RWPE2 (cell line): Measurements from ENCODE around the gene DYNLL1.

ENCODE experiments used
- ATAC-seq: fragments of 200-7000 bp; cut with Tn5 transposase; 3 replicates; pipeline ENCODE4 v1.9.1; 2021; ENCODE audit warnings: low read depth
- DNase-seq: peaks from one replicate; pipeline ENCODE4 v3.0.0-alpha.2; 2020; ENCODE audit warnings: low spot score
- H3K27ac ChIP-seq: fragments of 450-650 bp; 2 replicates; pipeline ENCODE4 v1.5.1; 2017; ENCODE audit warnings: mild to moderate bottlenecking; ENCODE audit not compliant: poor library complexity, severe bottlenecking
- H3K27me3 ChIP-seq: fragments of 250-450 bp; sonication (Bioruptor Pico); 2 replicates; pipeline ENCODE4 v1.5.1; 2021; ENCODE audit warnings: mild to moderate bottlenecking, moderate library complexity; ENCODE audit not compliant: insufficient read depth, poor library complexity, severe bottlenecking
- H3K36me3 ChIP-seq: fragments of 250-450 bp; sonication (Bioruptor Pico); 2 replicates; pipeline ENCODE4 v1.5.1; 2020; ENCODE audit warnings: low read depth, mild to moderate bottlenecking, moderate library complexity
- H3K4me1 ChIP-seq: fragments of 250-450 bp; sonication (Bioruptor Pico); 2 replicates; pipeline ENCODE4 v1.5.1; 2021; ENCODE audit warnings: mild to moderate bottlenecking, moderate library complexity; ENCODE audit not compliant: insufficient read depth, poor library complexity, severe bottlenecking
- H3K4me3 ChIP-seq: fragments of 250-450 bp; sonication (Bioruptor Pico); 2 replicates; pipeline ENCODE4 v1.5.1; 2021; ENCODE audit warnings: mild to moderate bottlenecking, moderate library complexity; ENCODE audit not compliant: severe bottlenecking
- H3K9me3 ChIP-seq: fragments of 250-450 bp; sonication (Bioruptor Pico); 2 replicates; pipeline ENCODE4 v1.5.1; 2021; ENCODE audit warnings: mild to moderate bottlenecking, moderate library complexity; ENCODE audit not compliant: severe bottlenecking
- TF ChIP-seq, protein P1 (sequence below): fragments of 450-650 bp; IDR thresholded peaks from one replicate; pipeline ENCODE4 v1.5.1; 2017; ENCODE audit warnings: mild to moderate bottlenecking, moderate library complexity; ENCODE audit not compliant: poor library complexity, severe bottlenecking

DYNLL1 gene

DNA sequence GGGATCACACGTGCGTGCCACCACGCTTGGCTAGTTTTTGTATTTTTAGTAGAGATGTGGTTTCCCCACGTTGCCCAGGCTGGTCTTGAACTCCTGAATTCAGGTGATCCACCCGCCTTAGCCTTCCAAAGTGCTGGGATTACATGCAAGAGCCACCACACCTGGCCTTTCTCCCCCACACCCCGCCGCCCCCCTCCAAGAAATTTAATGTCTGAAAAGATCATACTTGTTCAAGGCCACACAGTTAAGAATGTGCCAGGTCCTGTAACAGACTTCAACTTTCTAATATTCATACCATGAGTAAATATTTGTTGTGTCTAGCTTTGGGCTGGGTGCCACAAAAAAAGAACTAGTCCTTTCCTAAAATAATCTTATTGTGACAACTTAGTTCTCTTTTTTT, 40.6 kb upstream of the DYNLL1 start:
- no peak for DNase-seq
- Histone ChIP-seq H3K4me1 (no peaks in the 10 kb centered on the region), H3K27me3 (no peaks in the 10 kb centered on the region), H3K36me3 (peaks cover 90% of the 10 kb centered on the region), H3K27ac (no peak overlapping the region), H3K9me3 (no peaks in the 10 kb centered on the region), H3K4me3 (no peak overlapping the region)
- TF ChIP-seq, protein P1, sequence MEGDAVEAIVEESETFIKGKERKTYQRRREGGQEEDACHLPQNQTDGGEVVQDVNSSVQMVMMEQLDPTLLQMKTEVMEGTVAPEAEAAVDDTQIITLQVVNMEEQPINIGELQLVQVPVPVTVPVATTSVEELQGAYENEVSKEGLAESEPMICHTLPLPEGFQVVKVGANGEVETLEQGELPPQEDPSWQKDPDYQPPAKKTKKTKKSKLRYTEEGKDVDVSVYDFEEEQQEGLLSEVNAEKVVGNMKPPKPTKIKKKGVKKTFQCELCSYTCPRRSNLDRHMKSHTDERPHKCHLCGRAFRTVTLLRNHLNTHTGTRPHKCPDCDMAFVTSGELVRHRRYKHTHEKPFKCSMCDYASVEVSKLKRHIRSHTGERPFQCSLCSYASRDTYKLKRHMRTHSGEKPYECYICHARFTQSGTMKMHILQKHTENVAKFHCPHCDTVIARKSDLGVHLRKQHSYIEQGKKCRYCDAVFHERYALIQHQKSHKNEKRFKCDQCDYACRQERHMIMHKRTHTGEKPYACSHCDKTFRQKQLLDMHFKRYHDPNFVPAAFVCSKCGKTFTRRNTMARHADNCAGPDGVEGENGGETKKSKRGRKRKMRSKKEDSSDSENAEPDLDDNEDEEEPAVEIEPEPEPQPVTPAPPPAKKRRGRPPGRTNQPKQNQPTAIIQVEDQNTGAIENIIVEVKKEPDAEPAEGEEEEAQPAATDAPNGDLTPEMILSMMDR = no peak
- no peak for ATAC-seq

DNA sequence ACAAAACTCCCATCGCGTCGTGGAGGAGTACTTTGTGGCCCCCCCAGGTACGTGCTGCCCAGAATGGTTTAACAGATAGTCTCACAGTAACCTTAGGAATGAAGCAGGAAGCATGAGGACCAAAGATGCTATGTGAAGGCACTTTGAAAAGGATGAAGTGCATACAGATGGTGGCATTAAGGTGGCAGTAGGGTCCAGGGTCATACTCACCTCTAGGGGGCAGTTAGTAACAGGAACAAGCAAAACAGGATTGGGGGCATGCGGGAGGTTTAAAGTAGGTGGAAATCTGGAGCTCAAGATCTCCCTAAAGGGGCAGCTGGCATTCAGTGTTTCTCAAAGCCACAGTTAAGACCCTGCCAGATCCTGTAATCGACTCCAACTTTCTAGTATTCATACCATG, 38.8 kb upstream of the DYNLL1 start:
- H3K4me3 ChIP-seq = no peak overlapping the region
- DNase-seq (no peak), ATAC-seq (no peak)
- TF ChIP-seq, protein P1 = peak; percentile 36
- no peaks in the 10 kb centered on the region for H3K4me1 ChIP-seq
- no peaks in the 10 kb centered on the region for H3K9me3 ChIP-seq
- H3K36me3 ChIP-seq = peaks cover 93% of the 10 kb centered on the region
- no peaks in the 10 kb centered on the region for H3K27me3 ChIP-seq
- no peak overlapping the region for H3K27ac ChIP-seq

DNA sequence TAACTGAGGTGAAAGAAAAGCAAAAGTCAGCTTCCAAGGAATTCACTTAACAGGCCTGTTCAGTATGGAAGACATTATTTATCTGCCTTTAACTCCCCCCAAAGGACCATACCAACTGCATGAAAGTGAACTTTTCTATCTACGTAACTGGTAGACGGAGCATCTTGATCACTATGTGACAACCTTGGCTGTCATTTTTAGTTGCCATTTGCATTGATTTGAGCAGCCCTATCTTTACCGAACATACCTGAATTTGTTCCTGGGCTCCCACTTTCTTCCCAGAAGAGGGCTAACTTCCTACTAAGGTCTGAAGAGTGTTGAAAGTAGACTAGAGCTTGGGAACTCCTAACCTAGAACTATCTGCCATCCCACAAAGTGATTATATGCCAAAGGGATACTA, 35.8 kb upstream of the DYNLL1 start:
- Histone ChIP-seq H3K36me3 (peaks cover 99% of the 10 kb centered on the region), H3K27me3 (no peaks in the 10 kb centered on the region)

DNA sequence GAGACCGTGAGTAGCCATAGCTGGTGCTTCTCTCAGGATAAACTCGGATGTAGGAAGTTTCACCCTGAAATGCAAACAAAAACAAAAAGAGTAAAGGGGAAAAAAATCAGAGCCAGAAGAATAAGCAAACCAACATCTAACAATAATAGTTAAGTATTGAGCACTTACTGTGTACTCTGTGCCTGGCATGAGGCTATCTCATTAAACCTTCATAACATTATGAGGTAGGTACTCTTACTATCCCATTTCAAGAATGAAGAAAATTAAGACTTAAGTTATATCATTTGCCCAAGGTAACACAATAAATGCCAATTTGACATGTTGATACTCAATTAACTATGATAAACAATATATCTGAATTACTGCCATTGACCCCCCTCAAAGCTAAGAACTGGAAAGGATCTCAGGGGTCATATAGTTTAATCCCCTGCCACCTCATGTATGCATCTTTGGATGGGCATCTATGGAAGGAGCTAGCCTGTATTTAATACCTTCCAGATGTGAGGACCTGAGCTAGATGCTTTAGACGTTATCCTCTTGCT, 33.7 kb upstream of the DYNLL1 start:
- TF ChIP-seq, protein P1 = no peak
- ATAC-seq (no peak), DNase-seq (no peak)
- Histone ChIP-seq H3K27me3 (no peaks in the 10 kb centered on the region), H3K9me3 (no peaks in the 10 kb centered on the region), H3K27ac (no peak overlapping the region), H3K36me3 (peaks cover 99% of the 10 kb centered on the region), H3K4me1 (no peaks in the 10 kb centered on the region), H3K4me3 (no peak overlapping the region)

More for the DNA sequence above, 35.8 kb upstream of the DYNLL1 start:
- DNase-seq = no peak
- Histone ChIP-seq H3K4me1 (no peaks in the 10 kb centered on the region), H3K9me3 (no peaks in the 10 kb centered on the region), H3K27ac (no peak overlapping the region), H3K4me3 (no peak overlapping the region)
- TF ChIP-seq, protein P1 = no peak
- no peak for ATAC-seq

DNA sequence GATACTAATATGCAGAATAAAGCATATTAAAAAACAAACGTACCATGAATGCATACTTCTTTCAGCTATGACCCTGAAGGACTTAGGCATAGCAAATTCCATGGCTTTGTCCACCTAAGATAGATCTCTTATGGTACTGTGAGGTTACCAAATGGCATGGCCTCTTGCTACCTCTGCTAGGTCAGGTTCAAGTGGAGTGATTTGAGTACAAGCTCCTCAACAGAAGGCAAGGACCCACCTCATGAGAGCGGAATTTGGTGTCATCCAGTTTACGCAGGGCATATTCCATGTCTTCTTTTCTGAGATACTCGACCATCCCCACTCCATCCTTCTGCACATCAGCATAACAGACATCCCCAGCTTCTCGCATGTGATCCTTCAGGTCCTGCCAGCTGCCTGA, 32.2 kb upstream of the DYNLL1 start:
- H3K27ac ChIP-seq = no peak overlapping the region
- no peaks in the 10 kb centered on the region for H3K9me3 ChIP-seq
- TF ChIP-seq, protein P1 = no peak
- ATAC-seq (no peak), DNase-seq (no peak)
- no peak overlapping the region for H3K4me3 ChIP-seq
- no peaks in the 10 kb centered on the region for H3K4me1 ChIP-seq
- H3K36me3 ChIP-seq = peaks cover 90% of the 10 kb centered on the region
- H3K27me3 ChIP-seq = no peaks in the 10 kb centered on the region
